NOMO-1 treated with DMSO at 0.1 percent for 48 hours (cell line): Measurements from ENCODE around the gene CASP9.

ENCODE experiments used
- DNase-seq: peaks from one replicate; lab custom pipeline; 2025; ENCODE audit not compliant: unreplicated experiment; lab: John Stamatoyannopoulos, UW

The CASP9 gene

GRCh38 chr1:15449567-15449966, 74.4 kb downstream of the CASP9 start:
- DNase-seq = no peak

GRCh38 chr1:15448877-15449462, 75.0 kb downstream of the CASP9 start:
- no peak for DNase-seq

- DNase-seq = no peak
These were observed 77.8 kb downstream of the CASP9 start for GRCh38 chr1:15446212-15446611.

GRCh38 chr1:15445390-15446122, 78.5 kb downstream of the CASP9 start:
- no peak for DNase-seq

GRCh38 chr1:15444468-15445389, 79.3 kb downstream of the CASP9 start:
- DNase-seq = no peak

GRCh38 chr1:15443281-15443680, 80.7 kb downstream of the CASP9 start:
- DNase-seq = no peak

- DNase-seq = no peak
These were observed 81.3 kb downstream of the CASP9 start for GRCh38 chr1:15442759-15443158.

- DNase-seq = no peak
These were observed 81.9 kb downstream of the CASP9 start for GRCh38 chr1:15442119-15442518.
